HepG2 (cell line): ENCODE data around the gene TMEM174. TPM values are rescaled to one million over a fixed set of nuclear protein-coding genes. Genes with fewer than 3 reads are reported as not detected.

ENCODE experiments used
- ATAC-seq: fragments of 200-7000 bp; cut with Tn5 transposase; 3 replicates; pipeline ENCODE4 v1.9.1; 2020; ENCODE audit warnings: mild to moderate bottlenecking, moderate library complexity
- BruUV-seq: library from RNA; stranded (reverse); fragments of 400-500 nt; replicated peaks from 2 replicates; lab custom pipeline; 2021; lab: Mats Ljungman, UMichigan
- CTCF ChIA-PET: fragments of 300-600 bp; formaldehyde crosslinking; extraction: SDS; loops from one replicate; lab custom pipeline; 2021; ENCODE audit warnings: low total read pairs, inconsistent platforms, low intra/inter-chr PET ratio; lab: Yijun Ruan, JAX
- POLR2A ChIA-PET: fragments of 350-600 bp; sonication (Branson Sonifier 250); formaldehyde crosslinking; loops from one replicate; lab custom pipeline; 2020; ENCODE audit warnings: antibody characterized with exemption, inconsistent platforms; lab: Yijun Ruan, JAX
- DNase-seq: peaks from one replicate; pipeline ENCODE4 v3.0.0-alpha.2; 2015; ENCODE audit warnings: low spot score
- FAIRE-seq: peaks from 3 replicates; lab custom pipeline; 2011; peaks lifted over from hg19 to GRCh38; lab: Jason Lieb, UNC
- H2AFZ ChIP-seq: one replicate; pipeline ENCODE4 v1.6.1; 2011; ENCODE audit warnings: low read length, inconsistent platforms
- H3K27ac ChIP-seq: fragments of 300-600 bp; 3 replicates; pipeline ENCODE4 v1.8.0; 2011; ENCODE audit warnings: mixed run types, mild to moderate bottlenecking, mixed read lengths, low read length, inconsistent platforms; ENCODE audit not compliant: insufficient read depth; ENCODE audit errors: extremely low read length
- H3K27me3 ChIP-seq, 2 experiments: fragments of 200-600 bp in 1 of 2; 2 replicates in 1 of 2; 3 replicates in 1 of 2; pipeline versions ENCODE4 v1.6.0 to v1.8.0; 2011; ENCODE audit warnings: low read length in 2 of 2, mild to moderate bottlenecking in 2 of 2, moderate library complexity in 2 of 2, inconsistent platforms in 1 of 2; ENCODE audit not compliant: insufficient read depth in 2 of 2, control insufficient read depth in 1 of 2
- H3K36me3 ChIP-seq, 2 experiments: fragments of 200-600 bp in 1 of 2; replicated peaks in 1 of 2; 2 replicates in 1 of 2; 3 replicates in 1 of 2; pipeline versions ENCODE4 v1.5.1 to v1.8.0; 2011; ENCODE audit warnings: low read length in 2 of 2, inconsistent platforms in 1 of 2; ENCODE audit not compliant: insufficient read depth in 2 of 2, control insufficient read depth in 1 of 2
- H3K4me1 ChIP-seq: 2 replicates; pipeline ENCODE4 v1.5.1; 2012; ENCODE audit warnings: low read length, inconsistent platforms; ENCODE audit not compliant: insufficient read depth
- H3K4me2 ChIP-seq: 2 replicates; pipeline ENCODE4 v1.6.0; 2011; ENCODE audit warnings: low read depth, low read length, inconsistent platforms
- H3K4me3 ChIP-seq, 3 experiments: fragments of 200-600 bp in 1 of 3; sonication (generic), shearing (Covaris generic) in 1 of 3; replicated peaks in 1 of 3; 2 replicates each; pipeline ENCODE4 v1.5.1; 2011 to 2016; ENCODE audit warnings: low read length in 3 of 3, inconsistent platforms in 2 of 3, low read depth in 2 of 3, mild to moderate bottlenecking in 2 of 3, control low read depth in 1 of 3, mixed read lengths in 1 of 3; ENCODE audit not compliant: insufficient read depth in 1 of 3
- H3K79me2 ChIP-seq: one replicate; pipeline ENCODE4 v1.6.1; 2011; ENCODE audit warnings: low read length, inconsistent platforms; ENCODE audit not compliant: insufficient read depth
- H3K9ac ChIP-seq: 2 replicates; pipeline ENCODE4 v1.6.0; 2011; ENCODE audit warnings: mild to moderate bottlenecking, low read depth, low read length, inconsistent platforms; ENCODE audit not compliant: insufficient read depth
- H3K9me3 ChIP-seq: 2 replicates; pipeline ENCODE4 v1.5.1; 2012; ENCODE audit warnings: mild to moderate bottlenecking, low read length
- H4K20me1 ChIP-seq: 2 replicates; pipeline ENCODE4 v1.6.0; 2011; ENCODE audit warnings: inconsistent platforms, mild to moderate bottlenecking, low read length, moderate library complexity; ENCODE audit not compliant: insufficient read depth
- ELF4 ChIP-seq: sonication (generic); formaldehyde crosslinking; IDR thresholded peaks from 2 replicates; pipeline ENCODE4 v1.5.0; 2020; ENCODE audit warnings: missing genetic modification reagents, mild to moderate bottlenecking, moderate library complexity, borderline replicate concordance
- KLF13 ChIP-seq: sonication (generic); formaldehyde crosslinking; IDR thresholded peaks from 2 replicates; pipeline ENCODE4 v1.4.0; 2020; ENCODE audit warnings: mild to moderate bottlenecking, missing genetic modification reagents
- MTF2 ChIP-seq: sonication (generic); formaldehyde crosslinking; IDR thresholded peaks from 2 replicates; pipeline ENCODE4 v1.5.0; 2020; ENCODE audit warnings: missing genetic modification reagents, borderline replicate concordance
- SMARCE1 ChIP-seq: fragments of 450-650 bp; IDR thresholded peaks from 2 replicates; pipeline ENCODE4 v1.6.1; 2017; ENCODE audit warnings: borderline replicate concordance
- SNAPC4 ChIP-seq: sonication (generic); formaldehyde crosslinking; IDR thresholded peaks from 2 replicates; pipeline ENCODE4 v1.4.0; 2020; ENCODE audit warnings: mild to moderate bottlenecking, missing genetic modification reagents
- TRIM24 ChIP-seq: sonication (generic); formaldehyde crosslinking; IDR thresholded peaks from 2 replicates; pipeline ENCODE4 v1.8.0; 2022; ENCODE audit warnings: mild to moderate bottlenecking, missing genetic modification reagents
- YEATS2 ChIP-seq: sonication (generic); formaldehyde crosslinking; IDR thresholded peaks from 2 replicates; pipeline ENCODE4 v1.4.0; 2020; ENCODE audit warnings: missing genetic modification reagents, borderline replicate concordance
- ZBTB21 ChIP-seq: sonication (generic); formaldehyde crosslinking; IDR thresholded peaks from 2 replicates; pipeline ENCODE4 v1.4.0; 2020; ENCODE audit warnings: missing genetic modification reagents
- ZBTB7A ChIP-seq: sonication (generic); formaldehyde crosslinking; IDR thresholded peaks from 2 replicates; pipeline ENCODE4 v1.8.0; 2022; ENCODE audit warnings: mild to moderate bottlenecking, missing genetic modification reagents
- ZMAT5 ChIP-seq: sonication (generic); formaldehyde crosslinking; IDR thresholded peaks from 2 replicates; pipeline ENCODE4 v1.5.0; 2020; ENCODE audit warnings: mild to moderate bottlenecking, low read depth, missing genetic modification reagents, borderline replicate concordance
- ZNF232 ChIP-seq: sonication (generic); formaldehyde crosslinking; IDR thresholded peaks from 2 replicates; pipeline ENCODE4 v1.4.0; 2020; ENCODE audit warnings: missing genetic modification reagents, borderline replicate concordance
- ZNF549 ChIP-seq: sonication (generic); formaldehyde crosslinking; IDR thresholded peaks from 2 replicates; pipeline ENCODE4 v1.5.0; 2020; ENCODE audit warnings: missing genetic modification reagents
- ZNF609 ChIP-seq: sonication (generic); formaldehyde crosslinking; IDR thresholded peaks from 2 replicates; pipeline ENCODE4 v1.4.0; 2020; ENCODE audit warnings: mild to moderate bottlenecking, missing genetic modification reagents, borderline replicate concordance
- ZSCAN25 ChIP-seq: sonication (generic); formaldehyde crosslinking; IDR thresholded peaks from 2 replicates; pipeline ENCODE4 v1.8.0; 2022; ENCODE audit warnings: mild to moderate bottlenecking, missing genetic modification reagents
- ZSCAN29 ChIP-seq: sonication (generic); formaldehyde crosslinking; conservative IDR thresholded peaks from 2 replicates; pipeline ENCODE4 v1.4.0; 2020; ENCODE audit warnings: mild to moderate bottlenecking, missing genetic modification reagents
- WGBS: methylation state at CpG from one replicate; pipeline ENCODE4 v1.1.6; 2017; ENCODE audit warnings: low lambda C conversion rate; 5-methylcytosine and 5-hydroxymethylcytosine counted together
- in situ Hi-C: cut with HindIII; loops from 2 replicates; pipeline ENCODE4 v1.10.0; 2017; ENCODE audit warnings: low pct_unique_long_range_greater_than_20kb; ENCODE audit not compliant: extremely low pct_ligation_motif_present
- intact Hi-C: fragments of 100-400 bp; cut with micrococcal nuclease; formaldehyde crosslinking; loops from one replicate; pipeline ENCODE4 v1.10.0; 2022; ENCODE audit not compliant: unreplicated experiment
- polyA plus RNA-seq, 8 experiments: library from polyadenylated mRNA; depleted of rRNA in 3 of 8; stranded (reverse) in 7 of 8; unstranded in 1 of 8; fragments of >200 nt; fragmentation: Illumina TruSeq in 4 of 8; extraction: Trizol in 4 of 8; gene quantifications; 2 replicates each; pipeline versions ENCODE4 v1.2.1 to v1.2.3, GENCODE V29; 2011 to 2016; ENCODE audit warnings: low read depth in 4 of 8, missing spikeins in 1 of 8, mixed read lengths in 1 of 8; ENCODE audit not compliant: insufficient read depth in 1 of 8
- total RNA-seq, 5 experiments: library from RNA; depleted of rRNA; stranded (reverse); fragments of >200 nt; fragmentation: Illumina TruSeq; extraction: Trizol; gene quantifications; 2 replicates each; pipeline ENCODE4 v1.2.3, GENCODE V29; 2016; ENCODE audit warnings: low read depth in 1 of 5

TMEM174 gene
- total and polyA plus RNA-seq, 2 of the 13 experiments (the other 11 are each of a cell fraction or from before 2014, with no cell fraction given) = not detected

- H3K27me3 ChIP-seq = peaks cover 0 to 17% of the 10 kb centered on the region in 2 experiments; a peak in 2 of 5 replicates
- in situ Hi-C loops = no loop called here
- 40% methylated on average over 4 of the region's 4 CpGs for WGBS
- DNase-seq (no peak), ATAC-seq (no peak), FAIRE-seq (no peak)
- H3K9me3 ChIP-seq = no peaks in the 10 kb centered on the region
- no peak overlapping the region for H3K4me2 ChIP-seq
- BruUV-seq = no TSS peak
- H3K4me3 ChIP-seq = no peak overlapping the region
- H4K20me1 ChIP-seq = no peaks in the 10 kb centered on the region
- H2AFZ ChIP-seq = no peak overlapping the region
- ChIA-PET CTCF (no interaction called here), POLR2A (no interaction called here)
- intact Hi-C loops = no loop called here
- H3K9ac ChIP-seq = no peak overlapping the region
- no peak overlapping the region for H3K27ac ChIP-seq
- no peaks in the 10 kb centered on the region for H3K36me3 ChIP-seq
- H3K79me2 ChIP-seq = no peaks in the 10 kb centered on the region
- H3K4me1 ChIP-seq = no peaks in the 10 kb centered on the region
- no peak for TF ChIP-seq ZSCAN25 (CRISPR knock-in tag)
- TF ChIP-seq ZNF549 (CRISPR knock-in tag) = no peak
- no peak for TF ChIP-seq ELF4 (CRISPR knock-in tag)
- TF ChIP-seq MTF2 (CRISPR knock-in tag) = no peak
- no peak for TF ChIP-seq ZNF609 (CRISPR knock-in tag)
- TF ChIP-seq ZMAT5 (CRISPR knock-in tag) = no peak
- no peak for TF ChIP-seq SMARCE1
- no peak for TF ChIP-seq ZBTB7A
- no peak for TF ChIP-seq ZBTB21 (CRISPR knock-in tag)
- no peak for TF ChIP-seq ZNF232 (CRISPR knock-in tag)
- no peak for TF ChIP-seq ZSCAN29 (CRISPR knock-in tag)
- TF ChIP-seq YEATS2 = no peak
- TF ChIP-seq KLF13 (CRISPR knock-in tag) = no peak
- TF ChIP-seq TRIM24 (CRISPR knock-in tag) = no peak
- TF ChIP-seq SNAPC4 (CRISPR knock-in tag) = no peak
Observed at GRCh38 chr5:73160239-73160671, 12.7 kb upstream of the TMEM174 start.
